ENCODE data around the gene FANCC. TPM values are rescaled to one million over a fixed set of nuclear protein-coding genes. Genes with fewer than 3 reads are reported as not detected.

Gene FANCC
- total RNA-seq, 1 donor: 5.4 TPM

DNA sequence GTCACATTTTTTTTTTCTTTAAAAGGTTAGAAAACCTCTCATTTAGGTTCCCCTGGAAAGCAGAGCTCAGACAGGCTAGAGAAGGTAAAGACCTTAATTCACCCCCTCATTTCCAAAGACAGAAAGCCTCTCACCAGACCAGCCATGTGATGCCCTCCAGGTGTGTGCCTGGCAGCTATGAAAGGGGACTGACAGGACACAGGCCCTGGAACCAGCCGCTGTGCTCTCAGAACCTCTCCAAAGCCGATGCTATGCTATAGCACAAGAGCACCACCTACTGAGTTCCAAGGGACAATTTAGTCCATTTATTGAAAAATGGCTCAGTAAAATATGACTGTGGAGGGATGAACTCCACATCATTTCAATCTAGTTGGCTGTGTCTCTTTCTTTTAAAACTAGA is 48.8 kb downstream of the FANCC start:
- Histone ChIP-seq H3K4me2 (ENCODE audit: insufficient read depth, low read length) (no peak overlapping the region), H2AFZ (ENCODE audit: low read length) (peak overlapping the region; percentile 64), H3K27me3 (ENCODE audit: insufficient read depth, low read length) (no peaks in the 10 kb centered on the region), H4K20me1 (ENCODE audit: insufficient read depth, low read length) (no peaks in the 10 kb centered on the region), H3K9me3 (ENCODE audit: low read depth, low read length) (no peaks in the 10 kb centered on the region), H3K4me1 (ENCODE audit: insufficient read depth, low read length) (no peaks in the 10 kb centered on the region), H3K4me3 (ENCODE audit: insufficient read depth, low read length) (no peak overlapping the region), H3K79me2 (ENCODE audit: insufficient read depth, low read length) (no peaks in the 10 kb centered on the region), H3K36me3 (ENCODE audit: insufficient read depth, low read length) (no peaks in the 10 kb centered on the region), H3K27ac (ENCODE audit: low read depth, low read length) (no peak overlapping the region)
- DNase-seq (ENCODE audit: insufficient read length, low spot score, missing footprints): peak; percentile 60
- TF ChIP-seq, protein P1, sequence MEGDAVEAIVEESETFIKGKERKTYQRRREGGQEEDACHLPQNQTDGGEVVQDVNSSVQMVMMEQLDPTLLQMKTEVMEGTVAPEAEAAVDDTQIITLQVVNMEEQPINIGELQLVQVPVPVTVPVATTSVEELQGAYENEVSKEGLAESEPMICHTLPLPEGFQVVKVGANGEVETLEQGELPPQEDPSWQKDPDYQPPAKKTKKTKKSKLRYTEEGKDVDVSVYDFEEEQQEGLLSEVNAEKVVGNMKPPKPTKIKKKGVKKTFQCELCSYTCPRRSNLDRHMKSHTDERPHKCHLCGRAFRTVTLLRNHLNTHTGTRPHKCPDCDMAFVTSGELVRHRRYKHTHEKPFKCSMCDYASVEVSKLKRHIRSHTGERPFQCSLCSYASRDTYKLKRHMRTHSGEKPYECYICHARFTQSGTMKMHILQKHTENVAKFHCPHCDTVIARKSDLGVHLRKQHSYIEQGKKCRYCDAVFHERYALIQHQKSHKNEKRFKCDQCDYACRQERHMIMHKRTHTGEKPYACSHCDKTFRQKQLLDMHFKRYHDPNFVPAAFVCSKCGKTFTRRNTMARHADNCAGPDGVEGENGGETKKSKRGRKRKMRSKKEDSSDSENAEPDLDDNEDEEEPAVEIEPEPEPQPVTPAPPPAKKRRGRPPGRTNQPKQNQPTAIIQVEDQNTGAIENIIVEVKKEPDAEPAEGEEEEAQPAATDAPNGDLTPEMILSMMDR (IDR thresholded peaks at IDR 0.05; ENCODE audit: extremely low read depth, low read depth, low read length): peak; percentile 66

DNA sequence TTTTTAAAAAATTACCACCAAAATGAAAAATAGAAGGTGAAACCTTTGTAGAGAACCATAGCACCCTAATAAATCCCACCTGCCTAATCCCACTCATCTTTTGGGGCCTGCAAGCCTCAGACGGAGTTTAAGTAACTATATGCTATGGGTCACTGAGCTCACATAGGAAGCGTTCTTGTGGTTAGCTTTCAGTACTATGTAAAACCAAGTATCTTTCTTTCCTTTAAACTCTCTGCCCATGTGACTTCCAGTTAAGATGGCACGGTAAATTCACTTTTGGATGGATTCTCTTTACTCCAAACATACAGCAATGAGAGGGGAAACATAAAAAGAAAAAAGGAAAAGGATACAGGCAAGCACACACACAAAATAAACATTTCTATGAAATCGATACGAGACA is 50.9 kb downstream of the FANCC start:
- no peak overlapping the region for H2AFZ ChIP-seq (ENCODE audit: low read length)
- no peaks in the 10 kb centered on the region for H3K9me3 ChIP-seq (ENCODE audit: low read depth, low read length)
- no peak overlapping the region for H3K27ac ChIP-seq (ENCODE audit: low read depth, low read length)
- H3K79me2 ChIP-seq (ENCODE audit: insufficient read depth, low read length): no peaks in the 10 kb centered on the region
- no peaks in the 10 kb centered on the region for H4K20me1 ChIP-seq (ENCODE audit: insufficient read depth, low read length)
- H3K36me3 ChIP-seq (ENCODE audit: insufficient read depth, low read length): no peaks in the 10 kb centered on the region
- no peak overlapping the region for H3K4me2 ChIP-seq (ENCODE audit: insufficient read depth, low read length)
- no peak overlapping the region for H3K4me3 ChIP-seq (ENCODE audit: insufficient read depth, low read length)
- H3K27me3 ChIP-seq (ENCODE audit: insufficient read depth, low read length): no peaks in the 10 kb centered on the region
- TF ChIP-seq, protein P1 (IDR thresholded peaks at IDR 0.05; ENCODE audit: extremely low read depth, low read depth, low read length): no peak
- no peak for DNase-seq (ENCODE audit: insufficient read length, low spot score, missing footprints)
- H3K4me1 ChIP-seq (ENCODE audit: insufficient read depth, low read length): peaks cover 6% of the 10 kb centered on the region

DNA sequence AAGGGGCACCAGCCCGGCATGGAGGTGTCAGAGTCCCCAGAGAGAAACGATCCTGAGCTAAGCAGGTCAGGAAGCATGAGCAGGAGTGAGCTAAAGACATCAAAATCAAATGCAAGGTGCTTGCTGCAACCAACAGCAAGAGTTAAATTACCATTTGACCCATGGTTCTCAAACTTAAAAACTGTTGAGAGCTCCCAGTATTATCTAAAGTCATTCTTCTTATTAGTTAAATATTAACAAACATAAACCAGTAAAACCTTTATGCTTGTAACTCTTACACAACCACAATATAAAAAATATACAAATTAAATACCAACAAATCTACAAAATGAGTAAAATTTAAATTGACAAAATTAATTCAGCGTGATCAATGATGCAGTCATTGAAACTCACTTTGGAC is 51.5 kb downstream of the FANCC start:
- Histone ChIP-seq H3K4me2 (ENCODE audit: insufficient read depth, low read length) (no peak overlapping the region), H3K4me1 (ENCODE audit: insufficient read depth, low read length) (peaks cover 7% of the 10 kb centered on the region), H2AFZ (ENCODE audit: low read length) (no peak overlapping the region), H3K9me3 (ENCODE audit: low read depth, low read length) (no peaks in the 10 kb centered on the region), H3K79me2 (ENCODE audit: insufficient read depth, low read length) (no peaks in the 10 kb centered on the region), H4K20me1 (ENCODE audit: insufficient read depth, low read length) (no peaks in the 10 kb centered on the region), H3K27me3 (ENCODE audit: insufficient read depth, low read length) (no peaks in the 10 kb centered on the region), H3K36me3 (ENCODE audit: insufficient read depth, low read length) (no peaks in the 10 kb centered on the region), H3K4me3 (ENCODE audit: insufficient read depth, low read length) (no peak overlapping the region), H3K27ac (ENCODE audit: low read depth, low read length) (no peak overlapping the region)
- TF ChIP-seq, protein P1 (IDR thresholded peaks at IDR 0.05; ENCODE audit: extremely low read depth, low read depth, low read length): no peak
- DNase-seq (ENCODE audit: insufficient read length, low spot score, missing footprints): no peak

DNA sequence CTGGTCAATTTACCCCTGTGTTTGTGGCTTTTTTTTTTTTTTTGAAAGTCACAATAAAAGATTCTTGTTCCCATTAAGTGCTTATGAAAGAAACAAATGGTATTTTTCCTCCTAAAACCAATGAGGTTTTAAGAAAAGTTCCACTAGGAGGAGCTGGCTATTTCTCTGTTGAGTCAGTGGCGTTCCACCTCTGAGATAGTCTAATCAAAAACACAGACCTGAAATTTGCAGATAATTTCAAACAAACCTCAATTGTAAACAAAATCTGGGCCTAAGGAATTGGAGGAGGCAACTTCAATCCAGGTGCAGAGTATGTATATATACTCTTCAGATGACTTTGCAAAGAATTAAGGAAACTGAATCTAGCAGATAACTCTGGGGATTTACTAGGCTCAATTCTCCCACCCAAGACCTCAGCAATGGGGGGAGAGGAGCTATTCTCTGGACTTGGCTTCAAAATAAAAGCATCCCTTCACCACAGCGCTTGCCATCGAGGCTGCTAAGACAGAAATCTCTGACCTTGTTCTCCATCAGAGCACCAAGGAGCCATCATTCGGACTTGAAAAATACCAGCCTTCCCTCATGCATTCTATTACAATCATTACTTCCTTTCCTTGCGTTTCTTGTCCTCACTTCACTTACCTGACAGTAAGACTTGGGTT is 52.4 kb downstream of the FANCC start:
- Histone ChIP-seq H3K36me3 (ENCODE audit: insufficient read depth, low read length) (no peaks in the 10 kb centered on the region), H3K79me2 (ENCODE audit: insufficient read depth, low read length) (no peaks in the 10 kb centered on the region), H3K4me2 (ENCODE audit: insufficient read depth, low read length) (no peak overlapping the region), H3K27me3 (ENCODE audit: insufficient read depth, low read length) (no peaks in the 10 kb centered on the region), H2AFZ (ENCODE audit: low read length) (no peak overlapping the region), H3K4me3 (ENCODE audit: insufficient read depth, low read length) (no peak overlapping the region), H3K4me1 (ENCODE audit: insufficient read depth, low read length) (peaks cover 7% of the 10 kb centered on the region), H3K27ac (ENCODE audit: low read depth, low read length) (no peak overlapping the region), H4K20me1 (ENCODE audit: insufficient read depth, low read length) (no peaks in the 10 kb centered on the region), H3K9me3 (ENCODE audit: low read depth, low read length) (no peaks in the 10 kb centered on the region)
- TF ChIP-seq, protein P1 (IDR thresholded peaks at IDR 0.05; ENCODE audit: extremely low read depth, low read depth, low read length): peak; percentile 43
- DNase-seq (ENCODE audit: insufficient read length, low spot score, missing footprints): no peak

Data from osteoblast (primary cell).